GM23338 (cell line): Measurements from ENCODE around the gene FOCAD. TPM values are rescaled to one million over a fixed set of nuclear protein-coding genes. Genes with fewer than 3 reads are reported as not detected.

ENCODE experiments used
- ATAC-seq: fragments of 200-7000 bp; cut with Tn5 transposase; 3 replicates; pipeline ENCODE4 v1.9.1; 2020
- DNase-seq: peaks from one replicate; pipeline ENCODE4 v3.0.0-alpha.2; 2015; ENCODE audit warnings: low spot score
- H2AFZ ChIP-seq: fragments of 200-600 bp; sonication (generic); 2 replicates; pipeline ENCODE4 v1.8.0; 2016; ENCODE audit warnings: antibody characterized with exemption, mild to moderate bottlenecking, moderate library complexity
- H3F3A ChIP-seq: fragments of 200-600 bp; sonication (generic); replicated peaks from 2 replicates; pipeline ENCODE4 v1.8.0; 2017; ENCODE audit warnings: antibody characterized with exemption, mixed run types, low read depth
- H3K27ac ChIP-seq: fragments of 200-600 bp; sonication (generic); 2 replicates; pipeline ENCODE4 v1.6.1; 2016; ENCODE audit warnings: low read depth
- H3K27me3 ChIP-seq: fragments of 200-600 bp; sonication (generic); 2 replicates; pipeline ENCODE4 v1.8.0; 2016; ENCODE audit warnings: mild to moderate bottlenecking, mixed run types, moderate library complexity; ENCODE audit not compliant: insufficient read depth
- H3K36me3 ChIP-seq: fragments of 200-600 bp; sonication (generic); 2 replicates; pipeline ENCODE4 v1.8.0; 2016; ENCODE audit warnings: mild to moderate bottlenecking; ENCODE audit not compliant: insufficient read depth
- H3K4me1 ChIP-seq: fragments of 200-600 bp; sonication (generic); 2 replicates; pipeline ENCODE4 v1.8.0; 2016; ENCODE audit warnings: mild to moderate bottlenecking, moderate library complexity; ENCODE audit not compliant: insufficient read depth
- H3K4me2 ChIP-seq: fragments of 200-600 bp; sonication (generic); 2 replicates; pipeline ENCODE4 v1.7.1; 2017; ENCODE audit warnings: mixed run types
- H3K4me3 ChIP-seq: fragments of 200-600 bp; sonication (generic); 2 replicates; pipeline ENCODE4 v1.6.1; 2016; ENCODE audit warnings: mixed run types
- H3K79me2 ChIP-seq: fragments of 200-600 bp; sonication (generic); replicated peaks from 2 replicates; pipeline ENCODE4 v1.8.0; 2017; ENCODE audit warnings: mild to moderate bottlenecking; ENCODE audit not compliant: insufficient read depth
- H3K9me2 ChIP-seq: fragments of 200-600 bp; sonication (generic); 2 replicates; pipeline ENCODE4 v1.8.0; 2017; ENCODE audit not compliant: insufficient read depth
- H4K20me1 ChIP-seq: fragments of 200-600 bp; sonication (generic); replicated peaks from 2 replicates; pipeline ENCODE4 v1.8.0; 2017; ENCODE audit warnings: mild to moderate bottlenecking; ENCODE audit not compliant: insufficient read depth
- H3K27ac Mint-ChIP-seq: 2 replicates; pipeline ENCODE4 v1.8.0; 2020; ENCODE audit warnings: inconsistent platforms, mild to moderate bottlenecking, moderate library complexity, mixed read lengths
- H3K27me3 Mint-ChIP-seq: 3 replicates; pipeline ENCODE4 v1.8.0; 2022; ENCODE audit warnings: low read depth, mild to moderate bottlenecking, moderate library complexity, mixed read lengths, inconsistent platforms; ENCODE audit not compliant: insufficient read depth, poor library complexity
- H3K36me3 Mint-ChIP-seq: 3 replicates; pipeline ENCODE4 v1.8.0; 2021; ENCODE audit warnings: low read depth, mild to moderate bottlenecking, inconsistent platforms, moderate library complexity, mixed read lengths
- H3K4me1 Mint-ChIP-seq: 3 replicates; pipeline ENCODE4 v1.8.0; 2020; ENCODE audit warnings: mild to moderate bottlenecking, inconsistent platforms, mixed read lengths
- H3K4me3 Mint-ChIP-seq: 3 replicates; pipeline ENCODE4 v1.8.0; 2021; ENCODE audit warnings: moderate library complexity, mild to moderate bottlenecking, inconsistent platforms, mixed read lengths
- H3K9me3 Mint-ChIP-seq: 3 replicates; pipeline ENCODE4 v1.8.0; 2020; ENCODE audit warnings: moderate library complexity, mild to moderate bottlenecking, inconsistent platforms, mixed read lengths
- CREB1 ChIP-seq: fragments of 250-450 bp; sonication (Bioruptor Pico); IDR thresholded peaks from 2 replicates; pipeline ENCODE4 v1.5.0; 2020; ENCODE audit warnings: low read depth, mild to moderate bottlenecking, moderate library complexity
- EZH2 ChIP-seq: fragments of 200-600 bp; sonication (generic); IDR thresholded peaks from one replicate; pipeline ENCODE4 v1.8.0; 2017; ENCODE audit warnings: antibody characterized with exemption, mild to moderate bottlenecking, low read depth; ENCODE audit not compliant: unreplicated experiment
- EZH2phosphoT487 ChIP-seq: fragments of 200-600 bp; sonication (generic); IDR thresholded peaks from one replicate; pipeline ENCODE4 v1.8.1; 2018; ENCODE audit warnings: antibody characterized with exemption; ENCODE audit not compliant: unreplicated experiment
- JUNB ChIP-seq: IDR thresholded peaks from one replicate; pipeline ENCODE4 v1.6.1; 2016; ENCODE audit warnings: antibody characterized with exemption; ENCODE audit not compliant: unreplicated experiment
- NANOG ChIP-seq: IDR thresholded peaks from 2 replicates; pipeline ENCODE4 v1.6.1; 2016; ENCODE audit warnings: antibody characterized with exemption, borderline replicate concordance
- POLR2AphosphoS5 ChIP-seq: IDR thresholded peaks from 2 replicates; pipeline ENCODE4 v1.6.1; 2016; ENCODE audit warnings: antibody characterized with exemption, low read depth
- REST ChIP-seq: IDR thresholded peaks from one replicate; pipeline ENCODE4 v1.6.1; 2018; ENCODE audit warnings: antibody characterized with exemption; ENCODE audit not compliant: unreplicated experiment
- ZNF114 ChIP-seq: fragments of 250-450 bp; sonication (Bioruptor Pico); IDR thresholded peaks from 2 replicates; pipeline ENCODE4 v1.5.0; 2020; ENCODE audit warnings: mild to moderate bottlenecking, moderate library complexity
- ZNF331 ChIP-seq: fragments of 250-450 bp; sonication (Bioruptor Pico); IDR thresholded peaks from 2 replicates; pipeline ENCODE4 v1.5.0; 2020; ENCODE audit warnings: low read depth, mild to moderate bottlenecking, moderate library complexity
- ZNF462 ChIP-seq: fragments of 250-450 bp; sonication (Bioruptor Pico); IDR thresholded peaks from 2 replicates; pipeline ENCODE4 v1.5.0; 2020; ENCODE audit warnings: mild to moderate bottlenecking, moderate library complexity
- polyA plus RNA-seq: library from polyadenylated mRNA; unstranded; fragments of >200 nt; fragmentation: Nextera tagmentation; extraction: Ambion mirVana; gene quantifications from 2 replicates; pipeline ENCODE4 v1.2.1, GENCODE V29; 2016
- total RNA-seq: library from RNA; depleted of rRNA; stranded (reverse); fragments of >200 nt; shearing (Covaris generic); gene quantifications from 2 replicates; pipeline ENCODE4 v1.2.3, GENCODE V29; 2014

FOCAD gene
- total and polyA plus RNA-seq, 2 experiments from 2014 or later: 13.7 to 66.5 TPM

GRCh38 chr9:20945269-20945668 lies 261.2 kb downstream of the FOCAD start:
- Mint-ChIP-seq H3K4me3 (no peak overlapping the region), H3K27ac (no peak overlapping the region), H3K36me3 (no peaks in the 10 kb centered on the region; the same call in 2 of the 3 replicates), H3K27me3 (peaks cover 1% of the 10 kb centered on the region), H3K9me3 (no peaks in the 10 kb centered on the region), H3K4me1 (peaks cover 49% of the 10 kb centered on the region)
- H3K79me2 ChIP-seq: no peaks in the 10 kb centered on the region
- H4K20me1 ChIP-seq: no peaks in the 10 kb centered on the region
- peaks cover 19% of the 10 kb centered on the region for H3K4me1 ChIP-seq
- H3F3A ChIP-seq: no peaks in the 10 kb centered on the region
- no peak for ATAC-seq
- no peak overlapping the region for H3K27ac ChIP-seq
- no peaks in the 10 kb centered on the region for H3K36me3 ChIP-seq
- no peak for TF ChIP-seq CREB1 (CRISPR knock-in tag)
- TF ChIP-seq NANOG: no peak
- H2AFZ ChIP-seq: no peak overlapping the region
- H3K4me3 ChIP-seq: no peak overlapping the region
- no peaks in the 10 kb centered on the region for H3K9me2 ChIP-seq
- no peak overlapping the region for H3K4me2 ChIP-seq
- DNase-seq: no peak
- H3K27me3 ChIP-seq: no peaks in the 10 kb centered on the region

GRCh38 chr9:20945856-20946255 lies 261.8 kb downstream of the FOCAD start:
- no peaks in the 10 kb centered on the region for H3K36me3 ChIP-seq

More at GRCh38 chr9:20945856-20946255, 261.8 kb downstream of the FOCAD start:
- Histone ChIP-seq H3K4me2 (no peak overlapping the region), H3K4me1 (peaks cover 19% of the 10 kb centered on the region), H3K79me2 (no peaks in the 10 kb centered on the region), H3F3A (no peaks in the 10 kb centered on the region), H3K27me3 (no peaks in the 10 kb centered on the region), H3K27ac (no peak overlapping the region), H3K9me2 (no peaks in the 10 kb centered on the region), H2AFZ (no peak overlapping the region), H3K4me3 (no peak overlapping the region), H4K20me1 (no peaks in the 10 kb centered on the region)
- Mint-ChIP-seq H3K27ac (no peak overlapping the region), H3K4me1 (peaks cover 49% of the 10 kb centered on the region), H3K27me3 (peaks cover 1% of the 10 kb centered on the region), H3K36me3 (peaks cover 2% of the 10 kb centered on the region; the same call in 2 of the 3 replicates), H3K4me3 (no peak overlapping the region), H3K9me3 (no peaks in the 10 kb centered on the region)
- no peak for DNase-seq
- TF ChIP-seq CREB1 (CRISPR knock-in tag) (no peak), ZNF114 (CRISPR knock-in tag) (no peak), ZNF462 (CRISPR knock-in tag) (no peak), JUNB (no peak), POLR2AphosphoS5 (no peak), ZNF331 (CRISPR knock-in tag) (no peak), EZH2 (no peak), EZH2phosphoT487 (no peak), REST (no peak)
- no peak for ATAC-seq
